ENCODE measurements around the gene ETV5. TPM values are rescaled to one million over a fixed set of nuclear protein-coding genes. Genes with fewer than 3 reads are reported as not detected.

The ETV5 gene
- total and polyA plus RNA-seq, 9 of the 15 experiments (the other 6 are each of a cell fraction or from before 2014, with no cell fraction given): 9.2 to 25.9 (median 15.9) TPM

- no peak for TF ChIP-seq MLX (CRISPR knock-in tag; conservative IDR thresholded peaks at IDR 0.05)
- no peak for TF ChIP-seq ATF4 (CRISPR knock-in tag; IDR thresholded peaks at IDR 0.05)
Measured at GRCh38 chr3:186068243-186068552, 40.7 kb downstream of the ETV5 start (continued).

GRCh38 chr3:186067360-186068242 is 41.3 kb downstream of the ETV5 start:
- H3K4me3 ChIP-seq: no peak overlapping the region
- DNase-seq (ENCODE audit: extremely low read depth in 1 of 4, low spot score in 3 of 4) (no peak), ATAC-seq (no peak), FAIRE-seq (no peak)
- H4K20me1 ChIP-seq (replicated peaks; ENCODE audit: control insufficient read depth, insufficient read depth, low read length): no peaks in the 10 kb centered on the region
- no peaks in the 10 kb centered on the region for H3K9me1 ChIP-seq (ENCODE audit: control insufficient read depth, insufficient read depth, low read length)
- H3K9me3 ChIP-seq (replicated peaks; ENCODE audit: control insufficient read depth, insufficient read depth, low read depth, low read length): no peaks in the 10 kb centered on the region
- H3K4me1 ChIP-seq (replicated peaks in 1 of 2; ENCODE audit: control insufficient read depth in 2 of 2, insufficient read depth in 2 of 2, low read length in 2 of 2): no peaks in the 10 kb centered on the region
- no peak overlapping the region for H3K27ac ChIP-seq (ENCODE audit: extremely low read depth, low read depth, low read length)
- peaks cover 15% of the 10 kb centered on the region; the same call in 1 of the 3 replicates for H3K36me3 ChIP-seq (ENCODE audit: control insufficient read depth, insufficient read depth, low read length)
- ChIA-PET CTCF (ENCODE audit: low intra/inter-chr PET ratio) (no interaction called here), POLR2A (interaction anchor here (1.1 to 1.2 kb wide), 2 partner anchors 11 to 15 kb away, joined by 3 read pairs; no protein-coding TSS in a partner anchor)
- H3K79me2 ChIP-seq (ENCODE audit: control insufficient read depth, insufficient read depth, low read length): no peaks in the 10 kb centered on the region
- 89% methylated on average over 9 of the region's 9 CpGs for WGBS (ENCODE audit: insufficient coverage, low coverage, missing lambda C conversion rate)
- no TSS peak for BruUV-seq (replicated peaks)
- in situ Hi-C loops (cut with MboI) (loop anchor here (25.0 kb wide), 1 partner anchor 1405 kb away; no protein-coding TSS in a partner anchor), intact Hi-C loops (cut with micrococcal nuclease) (no loop called here)
- no peak overlapping the region for H2AFZ ChIP-seq (ENCODE audit: low read depth, low read length)
- H3K27me3 ChIP-seq (ENCODE audit: control insufficient read depth in 2 of 2, insufficient read depth in 2 of 2, low read length in 2 of 2): no peaks in the 10 kb centered on the region
- H3K4me2 ChIP-seq (ENCODE audit: insufficient read depth, low read length): no peak overlapping the region
- no peak overlapping the region for H3K9ac ChIP-seq (ENCODE audit: insufficient read depth in 1 of 2, low read depth in 2 of 2, low read length in 2 of 2)
- TF ChIP-seq BHLHE40 (IDR thresholded peaks at IDR 0.05; ENCODE audit: low read length): no peak
- TF ChIP-seq EGR1 (conservative IDR thresholded peaks at IDR 0.05): no peak
- TF ChIP-seq ARID3A (IDR thresholded peaks at IDR 0.05; ENCODE audit: borderline replicate concordance, low read depth, low read length): no peak
- TF ChIP-seq PHB (CRISPR knock-in tag; IDR thresholded peaks at IDR 0.05): no peak
- no peak for TF ChIP-seq JUNB (CRISPR knock-in tag; conservative IDR thresholded peaks at IDR 0.05)
- no peak for TF ChIP-seq SRSF1 (IDR thresholded peaks at IDR 0.05; ENCODE audit: low read depth, low read length)
- no peak for TF ChIP-seq DIDO1 (tag; IDR thresholded peaks at IDR 0.05; ENCODE audit: low read depth)
- no peak for TF ChIP-seq SIRT6 (IDR thresholded peaks at IDR 0.05; ENCODE audit: low read depth, low read length)
- no peak for TF ChIP-seq FOXM1 (IDR thresholded peaks at IDR 0.05; ENCODE audit: low read depth)
- no peak for TF ChIP-seq FOXM1 (CRISPR knock-in tag; IDR thresholded peaks at IDR 0.05; ENCODE audit: low read depth)
- TF ChIP-seq ZNF79 (CRISPR knock-in tag; IDR thresholded peaks at IDR 0.05; ENCODE audit: low read depth): no peak
- TF ChIP-seq ILK (tag; IDR thresholded peaks at IDR 0.05; ENCODE audit: borderline replicate concordance, low read depth): no peak
- no peak for TF ChIP-seq CBX2 (IDR thresholded peaks at IDR 0.05; ENCODE audit: insufficient read depth, low read length, poor library complexity, severe bottlenecking)
- no peak for TF ChIP-seq PHF20 (IDR thresholded peaks at IDR 0.05; ENCODE audit: partially characterized antibody)

All from K562 (cell line).